Measurements from ENCODE around the gene ANKUB1. TPM values are rescaled to one million over a fixed set of nuclear protein-coding genes. Genes with fewer than 3 reads are reported as not detected.

Gene ANKUB1
- total and polyA plus RNA-seq, 9 of the 15 experiments (the other 6 are each of a cell fraction or from before 2014, with no cell fraction given): not detected

DNA sequence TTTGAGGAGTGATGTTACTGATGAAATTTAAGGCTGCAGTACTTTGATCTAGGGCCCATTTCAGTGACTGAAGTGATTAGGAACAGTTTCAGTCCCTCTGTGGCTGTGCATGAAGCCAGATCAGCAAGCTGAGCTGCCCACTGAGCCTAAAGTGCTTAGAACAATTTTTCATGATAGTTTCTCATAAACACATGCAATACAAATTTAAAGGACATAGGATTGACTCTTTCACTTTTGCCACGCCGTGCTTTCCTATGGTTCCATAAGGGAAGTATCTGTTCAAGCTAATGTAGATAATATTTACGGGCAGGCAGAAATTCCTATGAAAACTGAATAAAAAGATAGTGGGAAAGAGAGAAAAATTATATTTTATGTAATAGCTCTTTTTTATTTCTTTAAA is 10.6 kb downstream of the ANKUB1 start:
- WGBS (ENCODE audit: insufficient coverage, low coverage, missing lambda C conversion rate): 50% methylated on average over 3 of the region's 3 CpGs
- in situ Hi-C loops (cut with MboI) (no loop called here), intact Hi-C loops (cut with micrococcal nuclease) (no loop called here)
- ChIA-PET CTCF (ENCODE audit: low intra/inter-chr PET ratio) (no interaction called here), POLR2A (interaction anchor here (0.8 kb wide), 1 partner anchor 438 kb away, joined by 3 read pairs; no protein-coding TSS in a partner anchor)
- FAIRE-seq: no peak
- no peak for TF ChIP-seq KAT8 (IDR thresholded peaks at IDR 0.05; ENCODE audit: low read depth)
- TF ChIP-seq BRD4 (IDR thresholded peaks at IDR 0.05): no peak
- TF ChIP-seq TEAD4 (IDR thresholded peaks at IDR 0.05; ENCODE audit: low read length): no peak
- TF ChIP-seq TEAD4 (CRISPR knock-in tag; IDR thresholded peaks at IDR 0.05; ENCODE audit: borderline replicate concordance): no peak
- no peak for TF ChIP-seq MBD2 (IDR thresholded peaks at IDR 0.05; ENCODE audit: borderline replicate concordance, low read depth)
- TF ChIP-seq ZC3H8 (IDR thresholded peaks at IDR 0.05): no peak
- no peak for TF ChIP-seq HDAC6 (IDR thresholded peaks at IDR 0.05; ENCODE audit: low read depth, low read length)
- no peak for TF ChIP-seq POLR3G (IDR thresholded peaks at IDR 0.05; ENCODE audit: extremely low read depth, insufficient read length, insufficient replicate concordance)
- TF ChIP-seq ZSCAN32 (CRISPR knock-in tag; IDR thresholded peaks at IDR 0.05): no peak
- TF ChIP-seq ZNF583 (CRISPR knock-in tag; IDR thresholded peaks at IDR 0.05): no peak
- TF ChIP-seq CBFB (CRISPR knock-in tag; IDR thresholded peaks at IDR 0.05): no peak
- no peak for TF ChIP-seq MIER1 (IDR thresholded peaks at IDR 0.05; ENCODE audit: low read depth)
- TF ChIP-seq LARP7 (IDR thresholded peaks at IDR 0.05): no peak
- TF ChIP-seq ZNF146 (CRISPR knock-in tag; IDR thresholded peaks at IDR 0.05; ENCODE audit: unreplicated experiment): no peak
- no peak for TF ChIP-seq ARID1B (IDR thresholded peaks at IDR 0.05)
- TF ChIP-seq PCBP2 (IDR thresholded peaks at IDR 0.05; ENCODE audit: low read depth, low read length, poor library complexity, severe bottlenecking): no peak
- TF ChIP-seq, protein P1, sequence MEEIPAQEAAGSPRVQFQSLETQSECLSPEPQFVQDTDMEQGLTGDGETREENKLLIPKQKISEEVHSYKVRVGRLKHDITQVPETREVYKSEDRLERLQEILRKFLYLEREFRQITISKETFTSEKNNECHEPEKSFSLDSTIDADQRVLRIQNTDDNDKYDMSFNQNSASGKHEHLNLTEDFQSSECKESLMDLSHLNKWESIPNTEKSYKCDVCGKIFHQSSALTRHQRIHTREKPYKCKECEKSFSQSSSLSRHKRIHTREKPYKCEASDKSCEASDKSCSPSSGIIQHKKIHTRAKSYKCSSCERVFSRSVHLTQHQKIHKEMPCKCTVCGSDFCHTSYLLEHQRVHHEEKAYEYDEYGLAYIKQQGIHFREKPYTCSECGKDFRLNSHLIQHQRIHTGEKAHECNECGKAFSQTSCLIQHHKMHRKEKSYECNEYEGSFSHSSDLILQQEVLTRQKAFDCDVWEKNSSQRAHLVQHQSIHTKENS (CRISPR knock-in tag; IDR thresholded peaks at IDR 0.05): no peak
- Histone ChIP-seq H3K79me2 (ENCODE audit: control insufficient read depth, insufficient read depth, low read length) (no peaks in the 10 kb centered on the region), H3K36me3 (ENCODE audit: control insufficient read depth, insufficient read depth, low read length) (no peaks in the 10 kb centered on the region), H3K4me1 (replicated peaks in 1 of 2; ENCODE audit: control insufficient read depth in 2 of 2, insufficient read depth in 2 of 2, low read length in 2 of 2) (no peaks in the 10 kb centered on the region; a peak in 1 of 5 replicates), H3K27me3 (ENCODE audit: control insufficient read depth in 2 of 2, insufficient read depth in 2 of 2, low read length in 2 of 2) (peaks cover 5 to 6% of the 10 kb centered on the region in 2 experiments; a peak in 3 of 5 replicates), H4K20me1 (replicated peaks; ENCODE audit: control insufficient read depth, insufficient read depth, low read length) (no peaks in the 10 kb centered on the region), H2AFZ (ENCODE audit: low read depth, low read length) (no peak overlapping the region), H3K27ac (ENCODE audit: extremely low read depth, low read depth, low read length) (no peak overlapping the region), H3K9me3 (replicated peaks; ENCODE audit: control insufficient read depth, insufficient read depth, low read depth, low read length) (no peaks in the 10 kb centered on the region), H3K9me1 (ENCODE audit: control insufficient read depth, insufficient read depth, low read length) (no peaks in the 10 kb centered on the region), H3K9ac (ENCODE audit: insufficient read depth in 1 of 2, low read depth in 2 of 2, low read length in 2 of 2) (no peak overlapping the region), H3K4me3 (no peak overlapping the region), H3K4me2 (ENCODE audit: insufficient read depth, low read length) (no peak overlapping the region)
- DNase-seq (ENCODE audit: extremely low read depth in 1 of 4, low spot score in 3 of 4): no peak
- no TSS peak for BruUV-seq (replicated peaks)
- ATAC-seq: no peak
